Measurements from ENCODE around the gene TSHZ3. TPM values are rescaled to one million over a fixed set of nuclear protein-coding genes. Genes with fewer than 3 reads are reported as not detected.

The TSHZ3 gene
- total RNA-seq, 1 donor from 2014 or later: 0.61 TPM

- intact Hi-C loops (cut with micrococcal nuclease): no loop called here
These were observed 95.6 kb downstream of the TSHZ3 start for GRCh38 chr19:31253526-31254179.

DNA sequence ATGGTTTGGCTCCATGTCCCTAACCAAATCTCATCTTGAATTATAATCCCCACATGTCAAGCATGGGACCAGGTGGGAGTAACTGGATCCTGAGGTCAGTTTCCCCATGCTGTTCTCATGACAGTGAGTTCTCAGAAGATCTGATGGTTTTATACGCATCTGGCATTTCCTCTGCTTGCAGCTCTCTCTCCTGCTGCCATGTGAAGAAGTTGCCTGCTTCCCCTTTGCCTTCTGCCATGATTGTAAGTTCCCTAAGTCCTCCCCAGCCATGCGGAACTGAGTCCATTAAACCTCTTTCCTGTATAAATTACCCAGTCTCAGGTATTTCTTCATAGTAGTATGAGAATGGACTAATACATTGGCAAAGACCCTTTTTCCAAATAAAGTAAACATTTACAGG lies 96.8 kb downstream of the TSHZ3 start:
- intact Hi-C loops (cut with micrococcal nuclease): no loop called here

DNA sequence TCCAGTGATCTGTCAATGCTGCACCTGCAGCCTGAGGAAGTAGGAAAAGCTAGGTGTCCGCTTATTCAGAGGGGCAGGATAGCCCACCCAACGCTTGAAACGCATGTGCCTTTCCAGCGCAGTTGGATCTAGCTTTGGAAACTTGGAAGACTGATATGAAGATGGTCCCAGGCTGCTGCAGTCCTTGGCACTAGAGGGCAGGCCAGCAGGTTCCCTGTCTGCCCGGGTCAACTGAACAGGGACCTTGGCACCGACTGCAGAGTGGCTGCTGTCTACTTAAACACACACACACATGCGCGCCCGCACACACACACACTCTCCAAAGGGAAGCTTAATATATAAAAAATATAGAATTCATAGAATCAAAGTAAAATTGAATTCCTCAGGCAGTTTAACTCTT lies 100.0 kb downstream of the TSHZ3 start:
- intact Hi-C loops (cut with micrococcal nuclease): no loop called here

GRCh38 chr19:31235806-31236205 lies 113.4 kb downstream of the TSHZ3 start:
- intact Hi-C loops (cut with micrococcal nuclease): no loop called here

DNA sequence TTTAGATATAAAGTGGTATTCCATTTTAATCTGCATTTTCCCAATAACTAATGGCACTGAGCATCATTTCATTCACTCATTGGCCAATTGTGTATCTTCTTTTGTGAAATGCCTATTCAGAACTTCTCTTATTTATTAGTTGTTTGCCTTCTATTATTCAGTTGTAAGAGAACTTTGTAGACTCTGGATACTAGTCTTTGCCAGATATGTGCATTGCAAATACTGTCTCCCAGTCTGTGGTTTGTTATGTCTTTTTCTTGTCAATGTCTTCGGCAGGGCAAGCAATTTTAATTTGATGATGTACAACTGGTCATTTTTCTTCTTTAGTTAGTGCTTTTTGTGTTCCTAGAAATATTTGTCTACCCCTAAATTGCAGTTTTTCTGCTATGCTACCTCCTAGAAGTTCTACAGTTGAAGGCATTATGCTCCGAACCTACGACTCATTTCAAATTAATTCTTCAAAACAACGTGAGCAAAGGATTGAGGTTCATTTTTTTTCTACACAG lies 115.9 kb downstream of the TSHZ3 start:
- intact Hi-C loops (cut with micrococcal nuclease): no loop called here

GRCh38 chr19:31232871-31233270 lies 116.4 kb downstream of the TSHZ3 start:
- intact Hi-C loops (cut with micrococcal nuclease): no loop called here

DNA sequence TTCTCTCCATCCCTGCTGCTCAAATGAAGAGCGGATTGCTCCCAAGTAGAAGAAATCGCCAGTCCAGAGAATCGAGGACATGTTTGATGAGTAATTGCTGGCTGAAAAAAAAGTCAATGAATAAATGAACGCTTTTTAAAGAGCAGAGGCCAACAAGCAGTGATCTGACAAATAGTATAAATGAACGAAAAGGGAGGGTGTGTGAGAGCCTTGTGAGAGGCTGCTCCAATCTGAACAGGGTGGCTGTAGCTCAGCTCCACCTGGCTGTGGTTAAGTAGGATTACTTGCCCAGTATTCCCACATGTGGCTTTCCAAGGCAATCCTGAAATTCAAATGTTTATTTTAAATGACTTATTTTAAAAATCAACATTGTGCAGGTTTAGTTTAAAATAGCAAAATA lies 117.1 kb downstream of the TSHZ3 start:
- intact Hi-C loops (cut with micrococcal nuclease): no loop called here

GRCh38 chr19:31231237-31231636 lies 118.0 kb downstream of the TSHZ3 start:
- intact Hi-C loops (cut with micrococcal nuclease): no loop called here

DNA sequence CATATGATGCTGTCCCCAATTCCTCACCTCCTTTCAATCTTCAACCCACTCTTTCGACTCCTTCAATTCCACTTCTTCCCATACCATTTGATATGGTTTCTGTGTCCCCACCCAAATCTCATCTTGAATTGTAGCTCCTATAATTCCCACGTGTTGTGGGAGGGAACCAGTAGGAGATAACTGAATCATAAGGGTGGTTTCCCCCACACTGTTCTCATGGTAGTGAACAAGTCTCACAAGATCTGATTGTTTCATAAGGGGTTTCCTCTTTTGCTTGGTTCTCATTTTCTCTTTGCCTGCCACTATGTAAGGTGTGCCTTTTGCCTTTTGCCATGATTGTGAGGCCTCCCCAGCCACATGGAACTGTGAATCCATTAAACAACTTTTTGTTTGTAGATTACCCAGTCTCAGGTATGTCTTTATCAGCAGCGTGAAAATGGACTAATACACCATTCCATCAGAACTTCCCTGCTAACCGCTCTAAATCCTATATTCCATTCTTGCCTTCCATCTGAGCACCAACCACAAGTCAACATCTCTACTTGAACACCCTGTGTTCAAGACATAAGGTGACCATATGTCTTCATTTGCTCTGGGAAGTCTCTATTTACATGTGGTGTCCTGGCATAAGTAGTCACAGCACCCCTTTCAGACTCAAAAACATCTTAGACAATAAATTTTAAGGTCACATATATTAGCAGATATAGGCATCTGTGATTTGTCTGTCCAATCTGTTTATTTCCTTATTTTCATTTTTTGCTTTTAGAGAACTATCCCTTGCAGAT lies 122.9 kb downstream of the TSHZ3 start:
- intact Hi-C loops (cut with micrococcal nuclease): no loop called here

All from T-helper 2 cell treated with Interferon-gamma antibody and Interleukin-4, amounts not matched to agents 100 ng/mL and 5 ng/mL, for 36 hours (primary cell).